GM10266 (cell line): Measurements from ENCODE around the gene SOHLH1.

Source experiments
- DNase-seq: peaks from one replicate; pipeline ENCODE4 v3.0.0; 2012; ENCODE audit errors: extremely low spot score
- TF ChIP-seq, protein P1 (sequence below): IDR thresholded peaks from 2 replicates; pipeline ENCODE4 v1.5.1; 2012; ENCODE audit warnings: mild to moderate bottlenecking, low read depth; ENCODE audit not compliant: control insufficient read depth, insufficient read depth; ENCODE audit errors: missing control alignments

Gene SOHLH1

GRCh38 chr9:135711391-135711790 is 12.1 kb upstream of the SOHLH1 start:
- no peak for DNase-seq
- TF ChIP-seq, protein P1, sequence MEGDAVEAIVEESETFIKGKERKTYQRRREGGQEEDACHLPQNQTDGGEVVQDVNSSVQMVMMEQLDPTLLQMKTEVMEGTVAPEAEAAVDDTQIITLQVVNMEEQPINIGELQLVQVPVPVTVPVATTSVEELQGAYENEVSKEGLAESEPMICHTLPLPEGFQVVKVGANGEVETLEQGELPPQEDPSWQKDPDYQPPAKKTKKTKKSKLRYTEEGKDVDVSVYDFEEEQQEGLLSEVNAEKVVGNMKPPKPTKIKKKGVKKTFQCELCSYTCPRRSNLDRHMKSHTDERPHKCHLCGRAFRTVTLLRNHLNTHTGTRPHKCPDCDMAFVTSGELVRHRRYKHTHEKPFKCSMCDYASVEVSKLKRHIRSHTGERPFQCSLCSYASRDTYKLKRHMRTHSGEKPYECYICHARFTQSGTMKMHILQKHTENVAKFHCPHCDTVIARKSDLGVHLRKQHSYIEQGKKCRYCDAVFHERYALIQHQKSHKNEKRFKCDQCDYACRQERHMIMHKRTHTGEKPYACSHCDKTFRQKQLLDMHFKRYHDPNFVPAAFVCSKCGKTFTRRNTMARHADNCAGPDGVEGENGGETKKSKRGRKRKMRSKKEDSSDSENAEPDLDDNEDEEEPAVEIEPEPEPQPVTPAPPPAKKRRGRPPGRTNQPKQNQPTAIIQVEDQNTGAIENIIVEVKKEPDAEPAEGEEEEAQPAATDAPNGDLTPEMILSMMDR, result no peak

DNA sequence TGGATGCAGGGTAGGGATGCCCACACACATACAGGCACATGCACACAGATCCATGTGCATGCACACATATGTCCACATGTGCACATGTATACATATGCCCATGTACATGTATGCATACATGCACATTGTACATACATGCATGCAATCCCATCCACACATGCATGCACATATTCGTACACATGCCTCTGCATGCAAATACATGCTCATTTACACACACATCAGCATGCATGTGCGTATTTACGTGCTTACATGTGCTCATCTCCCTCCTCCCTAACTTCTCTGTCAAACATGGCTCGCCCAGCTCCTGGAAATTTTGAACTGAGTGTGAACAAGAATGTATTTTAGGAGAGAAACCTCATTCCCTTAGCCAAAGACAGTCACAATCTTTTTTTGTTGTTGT is 8.9 kb upstream of the SOHLH1 start:
- TF ChIP-seq, protein P1, result no peak
- DNase-seq, result no peak

DNA sequence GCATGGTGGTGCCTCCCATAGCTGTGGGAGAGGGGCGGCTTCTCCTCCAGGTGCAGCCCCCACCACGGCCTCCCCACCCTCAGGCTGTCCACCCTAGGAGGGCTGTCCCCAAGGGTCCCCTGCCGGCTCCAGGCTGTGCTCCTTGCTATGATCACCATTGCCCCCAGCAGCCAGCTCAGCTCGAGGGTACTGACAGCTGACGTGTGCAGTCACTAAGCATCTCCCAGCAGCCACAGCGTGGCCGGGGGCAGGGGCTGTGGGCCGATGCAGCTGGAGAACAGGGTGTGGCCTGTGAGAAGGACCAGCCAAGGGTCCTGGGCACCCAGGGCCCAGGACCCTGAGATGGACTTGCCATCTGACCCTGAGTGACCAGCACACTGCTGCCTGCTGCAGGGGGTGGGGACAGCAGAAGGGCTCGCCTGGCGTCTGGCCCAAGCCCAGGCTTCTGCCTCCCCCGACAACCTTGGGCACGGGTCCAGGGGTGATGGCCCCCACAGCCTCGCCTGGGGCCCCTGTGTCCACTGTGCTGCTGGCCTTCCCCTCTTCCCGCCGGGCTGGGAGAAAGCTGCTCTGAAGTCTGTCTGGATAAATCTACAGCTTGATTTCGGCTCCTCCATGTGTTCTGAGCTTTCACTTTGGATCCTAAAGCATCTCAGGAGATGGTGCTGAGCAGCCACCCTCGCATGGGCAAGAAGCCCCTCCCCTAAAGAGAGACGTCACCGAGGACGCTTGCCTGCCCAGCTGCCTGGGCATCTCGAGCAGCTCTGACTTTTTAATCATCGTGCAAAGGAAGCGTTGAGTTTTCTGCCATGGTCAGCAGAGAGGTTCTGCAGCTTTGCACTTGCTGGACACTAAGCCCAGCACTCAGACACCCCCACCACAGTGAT is 8.2 kb upstream of the SOHLH1 start:
- TF ChIP-seq, protein P1, result no peak
- no peak for DNase-seq

GRCh38 chr9:135706288-135706687 is 7.0 kb upstream of the SOHLH1 start:
- no peak for DNase-seq
- TF ChIP-seq, protein P1, result no peak

- TF ChIP-seq, protein P1, result no peak
- no peak for DNase-seq
Measured at GRCh38 chr9:135705376-135705775, 6.1 kb upstream of the SOHLH1 start.

- DNase-seq, result no peak
- TF ChIP-seq, protein P1, result no peak
Measured at GRCh38 chr9:135704483-135704882, 5.2 kb upstream of the SOHLH1 start.

GRCh38 chr9:135703726-135704125 is 4.4 kb upstream of the SOHLH1 start:
- DNase-seq, result no peak
- TF ChIP-seq, protein P1, result no peak
